ENCODE measurements around the gene LATS2.

DNA sequence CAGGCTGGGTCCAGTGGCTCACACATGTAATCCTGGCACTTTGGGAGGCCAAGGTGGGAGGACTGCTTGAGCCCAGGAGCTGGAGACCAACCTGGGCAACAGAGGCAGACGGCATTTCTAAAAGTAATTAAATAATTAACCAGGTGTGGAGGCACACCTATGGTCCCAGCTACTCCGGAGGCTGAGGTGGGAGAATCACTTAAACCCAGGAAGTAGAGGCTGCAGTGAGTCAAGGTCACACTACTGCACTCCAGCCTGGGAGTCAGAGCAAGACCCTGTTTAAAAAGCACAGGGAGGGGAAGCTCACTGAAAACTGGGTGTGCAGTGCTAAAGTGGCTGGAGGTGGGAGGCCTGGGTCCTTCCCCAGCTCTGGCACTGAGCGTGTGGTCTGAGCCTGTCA lies 9.7 kb downstream of the LATS2 start:
- TF ChIP-seq CSDC2 (CRISPR knock-in tag; IDR thresholded peaks at IDR 0.05), result no peak
- TF ChIP-seq ARNTL (CRISPR knock-in tag; IDR thresholded peaks at IDR 0.05; ENCODE audit: borderline replicate concordance, low read depth), result no peak
- no peak for TF ChIP-seq PPARA (CRISPR knock-in tag; IDR thresholded peaks at IDR 0.05; ENCODE audit: borderline replicate concordance)
- TF ChIP-seq ZFP30 (CRISPR knock-in tag; IDR thresholded peaks at IDR 0.05), result no peak
- no peak for TF ChIP-seq ZFP3 (CRISPR knock-in tag; IDR thresholded peaks at IDR 0.05)
- TF ChIP-seq, protein P1, sequence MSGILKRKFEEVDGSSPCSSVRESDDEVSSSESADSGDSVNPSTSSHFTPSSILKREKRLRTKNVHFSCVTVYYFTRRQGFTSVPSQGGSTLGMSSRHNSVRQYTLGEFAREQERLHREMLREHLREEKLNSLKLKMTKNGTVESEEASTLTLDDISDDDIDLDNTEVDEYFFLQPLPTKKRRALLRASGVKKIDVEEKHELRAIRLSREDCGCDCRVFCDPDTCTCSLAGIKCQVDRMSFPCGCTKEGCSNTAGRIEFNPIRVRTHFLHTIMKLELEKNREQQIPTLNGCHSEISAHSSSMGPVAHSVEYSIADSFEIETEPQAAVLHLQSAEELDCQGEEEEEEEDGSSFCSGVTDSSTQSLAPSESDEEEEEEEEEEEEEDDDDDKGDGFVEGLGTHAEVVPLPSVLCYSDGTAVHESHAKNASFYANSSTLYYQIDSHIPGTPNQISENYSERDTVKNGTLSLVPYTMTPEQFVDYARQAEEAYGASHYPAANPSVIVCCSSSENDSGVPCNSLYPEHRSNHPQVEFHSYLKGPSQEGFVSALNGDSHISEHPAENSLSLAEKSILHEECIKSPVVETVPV (CRISPR knock-in tag; IDR thresholded peaks at IDR 0.05), result no peak
- TF ChIP-seq, protein P2, sequence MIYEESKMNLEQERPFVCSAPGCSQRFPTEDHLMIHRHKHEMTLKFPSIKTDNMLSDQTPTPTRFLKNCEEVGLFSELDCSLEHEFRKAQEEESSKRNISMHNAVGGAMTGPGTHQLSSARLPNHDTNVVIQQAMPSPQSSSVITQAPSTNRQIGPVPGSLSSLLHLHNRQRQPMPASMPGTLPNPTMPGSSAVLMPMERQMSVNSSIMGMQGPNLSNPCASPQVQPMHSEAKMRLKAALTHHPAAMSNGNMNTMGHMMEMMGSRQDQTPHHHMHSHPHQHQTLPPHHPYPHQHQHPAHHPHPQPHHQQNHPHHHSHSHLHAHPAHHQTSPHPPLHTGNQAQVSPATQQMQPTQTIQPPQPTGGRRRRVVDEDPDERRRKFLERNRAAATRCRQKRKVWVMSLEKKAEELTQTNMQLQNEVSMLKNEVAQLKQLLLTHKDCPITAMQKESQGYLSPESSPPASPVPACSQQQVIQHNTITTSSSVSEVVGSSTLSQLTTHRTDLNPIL (CRISPR knock-in tag; IDR thresholded peaks at IDR 0.05; ENCODE audit: low read depth), result no peak
- TF ChIP-seq ZNF565 (CRISPR knock-in tag; conservative IDR thresholded peaks at IDR 0.05; ENCODE audit: low read depth), result no peak
- no peak for TF ChIP-seq ISL1 (CRISPR knock-in tag; IDR thresholded peaks at IDR 0.05)
- TF ChIP-seq, protein P3, sequence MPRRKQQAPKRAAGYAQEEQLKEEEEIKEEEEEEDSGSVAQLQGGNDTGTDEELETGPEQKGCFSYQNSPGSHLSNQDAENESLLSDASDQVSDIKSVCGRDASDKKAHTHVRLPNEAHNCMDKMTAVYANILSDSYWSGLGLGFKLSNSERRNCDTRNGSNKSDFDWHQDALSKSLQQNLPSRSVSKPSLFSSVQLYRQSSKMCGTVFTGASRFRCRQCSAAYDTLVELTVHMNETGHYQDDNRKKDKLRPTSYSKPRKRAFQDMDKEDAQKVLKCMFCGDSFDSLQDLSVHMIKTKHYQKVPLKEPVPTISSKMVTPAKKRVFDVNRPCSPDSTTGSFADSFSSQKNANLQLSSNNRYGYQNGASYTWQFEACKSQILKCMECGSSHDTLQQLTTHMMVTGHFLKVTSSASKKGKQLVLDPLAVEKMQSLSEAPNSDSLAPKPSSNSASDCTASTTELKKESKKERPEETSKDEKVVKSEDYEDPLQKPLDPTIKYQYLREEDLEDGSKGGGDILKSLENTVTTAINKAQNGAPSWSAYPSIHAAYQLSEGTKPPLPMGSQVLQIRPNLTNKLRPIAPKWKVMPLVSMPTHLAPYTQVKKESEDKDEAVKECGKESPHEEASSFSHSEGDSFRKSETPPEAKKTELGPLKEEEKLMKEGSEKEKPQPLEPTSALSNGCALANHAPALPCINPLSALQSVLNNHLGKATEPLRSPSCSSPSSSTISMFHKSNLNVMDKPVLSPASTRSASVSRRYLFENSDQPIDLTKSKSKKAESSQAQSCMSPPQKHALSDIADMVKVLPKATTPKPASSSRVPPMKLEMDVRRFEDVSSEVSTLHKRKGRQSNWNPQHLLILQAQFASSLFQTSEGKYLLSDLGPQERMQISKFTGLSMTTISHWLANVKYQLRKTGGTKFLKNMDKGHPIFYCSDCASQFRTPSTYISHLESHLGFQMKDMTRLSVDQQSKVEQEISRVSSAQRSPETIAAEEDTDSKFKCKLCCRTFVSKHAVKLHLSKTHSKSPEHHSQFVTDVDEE (CRISPR knock-in tag; IDR thresholded peaks at IDR 0.05), result no peak
- no peak for TF ChIP-seq GLIS3 (CRISPR knock-in tag; IDR thresholded peaks at IDR 0.05)
- no peak for TF ChIP-seq RARB (CRISPR knock-in tag; IDR thresholded peaks at IDR 0.05)
- no peak for TF ChIP-seq TCF4 (CRISPR knock-in tag; IDR thresholded peaks at IDR 0.05; ENCODE audit: borderline replicate concordance)

Measured in SK-N-SH treated with all-trans-retinoic acid at 6 μM for 48 hours (cell line).